ENCODE data around the gene PERM1.

GRCh38 chr1:978069-978834 lies 3.6 kb downstream of the PERM1 start:
- TF ChIP-seq CTCF (conservative IDR thresholded peaks at IDR 0.05) = no peak
- no peak for TF ChIP-seq ZFX (IDR thresholded peaks at IDR 0.05)
